ENCODE measurements around the gene DSCAML1.

The DSCAML1 gene

GRCh38 chr11:117538263-117539135, 258.5 kb downstream of the DSCAML1 start:
- peak; percentile 69 for DNase-seq

- no peak for DNase-seq
These were observed 261.1 kb downstream of the DSCAML1 start for GRCh38 chr11:117535850-117536411.

GRCh38 chr11:117535201-117535849, 261.7 kb downstream of the DSCAML1 start:
- DNase-seq, result no peak

GRCh38 chr11:117532568-117532967, 264.4 kb downstream of the DSCAML1 start:
- no peak for DNase-seq

- no peak for DNase-seq
These were observed 267.2 kb downstream of the DSCAML1 start for GRCh38 chr11:117529816-117530215.

GRCh38 chr11:117528097-117528721, 268.8 kb downstream of the DSCAML1 start:
- peak; percentile 71 for DNase-seq

- DNase-seq, result no peak
These were observed 269.7 kb downstream of the DSCAML1 start for GRCh38 chr11:117527271-117527670.

- DNase-seq, result no peak
These were observed 271.0 kb downstream of the DSCAML1 start for GRCh38 chr11:117525866-117526542.

GRCh38 chr11:117524468-117525183, 272.4 kb downstream of the DSCAML1 start:
- no peak for DNase-seq

GRCh38 chr11:117523680-117524079, 273.3 kb downstream of the DSCAML1 start:
- peak; percentile 71 for DNase-seq

- DNase-seq, result no peak
These were observed 275.0 kb downstream of the DSCAML1 start for GRCh38 chr11:117521974-117522373.

GRCh38 chr11:117520966-117521365, 276.1 kb downstream of the DSCAML1 start:
- no peak for DNase-seq

- no peak for DNase-seq
These were observed 276.8 kb downstream of the DSCAML1 start for GRCh38 chr11:117520201-117520600.

GRCh38 chr11:117519590-117519989, 277.4 kb downstream of the DSCAML1 start:
- DNase-seq, result no peak

GRCh38 chr11:117519170-117519569, 277.8 kb downstream of the DSCAML1 start:
- DNase-seq, result no peak

GRCh38 chr11:117518455-117518854, 278.6 kb downstream of the DSCAML1 start:
- DNase-seq, result no peak

GRCh38 chr11:117517097-117517496, 279.9 kb downstream of the DSCAML1 start:
- no peak for DNase-seq

GRCh38 chr11:117515892-117516787, 280.9 kb downstream of the DSCAML1 start:
- no peak for DNase-seq

- no peak for DNase-seq
These were observed 282.8 kb downstream of the DSCAML1 start for GRCh38 chr11:117514256-117514655.

GRCh38 chr11:117513666-117514065, 283.4 kb downstream of the DSCAML1 start:
- no peak for DNase-seq

- DNase-seq, result no peak
These were observed 285.0 kb downstream of the DSCAML1 start for GRCh38 chr11:117511931-117512539.

Data from islet precursor cell (in vitro differentiated cells).